Gastroesophageal sphincter (tissue), 4 donors: Measurements from ENCODE around the gene FXYD6. TPM values are rescaled to one million over a fixed set of nuclear protein-coding genes. Genes with fewer than 3 reads are reported as not detected.

ENCODE experiments used
- ATAC-seq: fragments of 150-250 bp; one replicate; pipeline ENCODE4 v1.9.1; 2016; ENCODE audit warnings: mild to moderate bottlenecking, moderate library complexity
- H3K27ac ChIP-seq, 4 donors: fragments of 200-600 bp; sonication (generic) in 3 of 4; 1 replicate in 3 of 4; 2 replicates in 1 of 4; pipeline ENCODE4 v1.5.1; 2016 to 2019
- H3K27me3 ChIP-seq: fragments of 200-600 bp; sonication (generic); one replicate; pipeline ENCODE4 v1.5.1; 2019
- H3K36me3 ChIP-seq, 2 donors: fragments of 200-600 bp; sonication (generic); one replicate each; pipeline ENCODE4 v1.5.1; 2019; ENCODE audit warnings: control low read depth in 1 of 2
- H3K4me1 ChIP-seq, 3 donors: fragments of 200-600 bp; sonication (generic); 1 replicate in 2 of 3; 2 replicates in 1 of 3; pipeline ENCODE4 v1.5.1; 2016 to 2019; ENCODE audit warnings: control low read depth in 2 of 3
- H3K4me3 ChIP-seq, 2 donors: fragments of 200-600 bp; sonication (generic); one replicate each; pipeline ENCODE4 v1.5.1; 2019; ENCODE audit warnings: mild to moderate bottlenecking in 1 of 2, moderate library complexity in 1 of 2
- H3K9me3 ChIP-seq, 3 donors: fragments of 200-600 bp; sonication (generic); one replicate each; pipeline ENCODE4 v1.5.1; 2017 to 2019; ENCODE audit warnings: control low read depth in 2 of 3
- CTCF ChIP-seq, 4 experiments: fragments of 200-600 bp in 2 of 4; fragments of 450-650 bp in 2 of 4; sonication (generic) in 1 of 4; IDR thresholded peaks; one replicate each; pipeline ENCODE4 v1.5.1; 2017 to 2019; ENCODE audit warnings: antibody characterized with exemption in 4 of 4, mild to moderate bottlenecking in 2 of 4, moderate library complexity in 2 of 4
- EP300 ChIP-seq: sonication (generic); formaldehyde crosslinking; IDR thresholded peaks from one replicate; pipeline ENCODE4 v1.6.1; 2017; ENCODE audit warnings: antibody characterized with exemption, mild to moderate bottlenecking
- POLR2A ChIP-seq, 2 donors: fragments of 450-650 bp; IDR thresholded peaks; one replicate each; pipeline ENCODE4 v1.6.1; 2017; ENCODE audit warnings: antibody characterized with exemption in 2 of 2, mild to moderate bottlenecking in 2 of 2, moderate library complexity in 1 of 2
- POLR2AphosphoS5 ChIP-seq: sonication (generic); formaldehyde crosslinking; IDR thresholded peaks from one replicate; pipeline ENCODE4 v1.6.1; 2017; ENCODE audit warnings: antibody characterized with exemption
- WGBS, 2 donors: methylation state at CpG; one replicate each; pipeline ENCODE4 v1.1.5; 2018; ENCODE audit warnings: low coverage in 1 of 2; 5-methylcytosine and 5-hydroxymethylcytosine counted together
- total RNA-seq, 4 donors: library from RNA; depleted of rRNA; stranded (reverse); fragments of >200 nt; gene quantifications; one replicate each; pipeline ENCODE4 v1.1.0, GENCODE V29; 2016

FXYD6 gene
- total RNA-seq, 4 donors from 2014 or later = 28.6 to 76.7 (median 74.4) TPM

- H3K27ac ChIP-seq = no peak overlapping the region
- WGBS, 2 donors = 82 to 91% methylated on average over 4 of the region's 6 CpGs
- no peak for ATAC-seq
- peaks cover 0 to 30% (median 2%) of the 10 kb centered on the region in 3 donors for H3K4me1 ChIP-seq
- H3K4me3 ChIP-seq = no peak overlapping the region
- TF ChIP-seq POLR2AphosphoS5 = no peak
- TF ChIP-seq POLR2A (IDR thresholded peaks at IDR 0.05) = no peak
- no peak for TF ChIP-seq CTCF (IDR thresholded peaks at IDR 0.05)
- TF ChIP-seq EP300 = no peak
- H3K27me3 ChIP-seq = peaks cover 35% of the 10 kb centered on the region
- peaks cover 0 to 37% of the 10 kb centered on the region in 2 donors for H3K36me3 ChIP-seq
- H3K9me3 ChIP-seq = no peaks in the 10 kb centered on the region
Measured at GRCh38 chr11:117834068-117834810, 42.2 kb downstream of the FXYD6 start.

DNA sequence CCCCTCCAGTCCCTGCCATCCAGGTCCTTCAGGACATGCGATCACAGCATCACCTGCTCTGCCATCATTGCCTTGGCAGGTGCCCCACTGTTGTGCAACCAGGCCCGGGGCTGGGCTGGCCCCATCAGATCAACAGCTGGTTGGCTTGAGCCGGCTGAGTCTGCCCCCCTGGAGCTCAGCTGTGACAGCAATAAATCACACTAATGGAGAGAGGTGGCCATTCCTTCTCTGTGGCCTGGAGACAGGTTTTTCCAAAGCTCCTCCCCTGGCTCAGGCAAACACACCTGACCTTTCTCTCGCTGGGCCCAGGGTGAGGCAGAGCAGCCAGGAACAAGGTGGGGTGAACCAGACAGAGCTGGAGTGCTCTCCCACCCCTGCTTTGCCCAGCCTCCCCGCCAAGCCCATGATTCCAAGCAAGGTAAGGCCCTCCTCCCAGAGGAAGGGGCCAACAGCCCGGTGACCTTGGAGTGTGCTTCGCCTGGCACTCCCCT is 43.0 kb downstream of the FXYD6 start:
- Histone ChIP-seq H3K36me3 (peaks cover 0 to 29% of the 10 kb centered on the region in 2 donors), H3K27ac (no peak overlapping the region), H3K4me3 (no peak overlapping the region), H3K4me1 (peaks cover 0 to 38% (median 8%) of the 10 kb centered on the region in 3 donors), H3K27me3 (peaks cover 43% of the 10 kb centered on the region), H3K9me3 (no peaks in the 10 kb centered on the region)
- WGBS, 2 donors = no CpG with 5 or more reads among the region's 7 CpGs
- no peak for ATAC-seq
- TF ChIP-seq POLR2AphosphoS5 = no peak
- no peak for TF ChIP-seq CTCF (IDR thresholded peaks at IDR 0.05)
- TF ChIP-seq POLR2A (IDR thresholded peaks at IDR 0.05) = no peak
- TF ChIP-seq EP300 = no peak

DNA sequence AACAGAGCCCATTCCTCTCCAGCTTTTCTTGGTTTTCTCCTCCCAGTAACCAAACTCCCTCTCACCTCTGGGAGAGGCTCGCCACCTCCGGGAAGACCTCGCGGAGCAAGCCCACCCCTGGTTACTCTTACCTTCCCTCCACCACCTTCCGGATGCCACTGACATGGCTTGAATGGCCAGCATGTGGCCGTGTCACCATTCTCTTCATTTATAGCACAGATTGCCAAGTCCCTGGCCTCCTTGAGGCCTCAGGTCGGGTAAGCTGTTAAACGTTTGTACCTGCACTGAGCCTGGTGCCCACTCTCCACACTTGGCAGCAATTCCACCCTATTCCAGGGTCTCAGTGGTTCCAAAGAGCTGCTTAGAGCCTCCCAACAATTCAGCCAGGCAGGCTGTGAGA is 43.9 kb downstream of the FXYD6 start:
- 80 to 85% methylated on average over 2 to 7 of the region's 8 CpGs for WGBS, 2 donors
- no peak for TF ChIP-seq POLR2A (IDR thresholded peaks at IDR 0.05)
- TF ChIP-seq POLR2AphosphoS5 = no peak
- TF ChIP-seq EP300 = no peak
- no peak for TF ChIP-seq CTCF (IDR thresholded peaks at IDR 0.05)

DNA sequence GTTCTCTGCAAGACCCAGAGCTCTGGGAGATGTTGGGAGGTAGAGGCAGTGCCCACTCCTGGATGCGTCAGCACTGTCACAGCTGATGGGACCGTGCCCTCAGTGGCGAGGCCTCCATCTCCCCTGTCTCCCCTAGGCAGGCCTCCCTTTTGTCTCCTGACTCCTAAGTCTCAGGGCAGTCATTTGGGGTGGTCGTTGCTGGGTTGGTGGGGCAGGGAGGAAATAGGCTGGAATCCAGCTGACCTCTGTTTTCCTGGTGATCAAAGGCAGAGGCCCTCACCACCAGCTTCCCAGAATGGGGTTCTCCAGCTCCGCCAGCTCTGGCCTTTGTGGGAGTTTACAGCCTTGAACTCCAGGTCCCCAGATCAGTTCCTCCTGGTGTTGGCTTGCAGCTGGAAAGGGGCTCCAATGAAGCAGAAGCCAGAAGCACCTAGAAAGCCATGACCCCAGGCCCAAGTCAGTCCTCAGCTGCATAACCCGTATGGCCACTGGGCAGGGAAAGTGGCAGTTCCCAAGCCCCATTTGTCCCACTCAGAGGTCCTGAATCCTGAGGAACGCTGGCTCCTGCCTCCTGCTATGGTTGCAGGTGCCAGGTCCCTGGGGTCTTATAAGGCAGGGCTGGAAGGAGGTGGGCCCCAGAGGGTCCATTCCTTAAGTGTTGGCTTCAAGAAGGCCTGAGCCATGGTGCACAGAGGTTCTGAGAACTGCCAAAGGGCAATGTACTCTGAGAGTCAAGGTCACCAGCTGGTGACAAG is 44.6 kb downstream of the FXYD6 start:
- WGBS, 2 donors = 40% methylated on average over 1 of the region's 7 CpGs; no CpG with 5 or more reads in 1 of the 2 donors
- Histone ChIP-seq H3K27me3 (peaks cover 54% of the 10 kb centered on the region), H3K4me1 (peaks cover 0 to 44% (median 8%) of the 10 kb centered on the region in 3 donors), H3K4me3 (no peak overlapping the region), H3K27ac (no peak overlapping the region), H3K36me3 (peaks cover 0 to 14% of the 10 kb centered on the region in 2 donors), H3K9me3 (no peaks in the 10 kb centered on the region)
- TF ChIP-seq POLR2A (IDR thresholded peaks at IDR 0.05) (no peak), CTCF (IDR thresholded peaks at IDR 0.05) (no peak), POLR2AphosphoS5 (no peak), EP300 (no peak)
- ATAC-seq = no peak

More for the DNA sequence above, 43.9 kb downstream of the FXYD6 start:
- no peaks in the 10 kb centered on the region for H3K9me3 ChIP-seq
- no peak overlapping the region for H3K27ac ChIP-seq
- H3K4me3 ChIP-seq = no peak overlapping the region
- no peak for ATAC-seq
- H3K36me3 ChIP-seq = peaks cover 0 to 20% of the 10 kb centered on the region in 2 donors
- H3K4me1 ChIP-seq = peaks cover 0 to 44% (median 8%) of the 10 kb centered on the region in 3 donors
- peaks cover 52% of the 10 kb centered on the region for H3K27me3 ChIP-seq
